ENCODE results near the gene CEP104. TPM values are rescaled to one million over a fixed set of nuclear protein-coding genes. Genes with fewer than 3 reads are reported as not detected.

CEP104 gene
- polyA plus RNA-seq, 1 donor from 2014 or later: 18.3 TPM

GRCh38 chr1:3865606-3866160, 8.7 kb upstream of the CEP104 start:
- Mint-ChIP-seq H3K27me3 (no peaks in the 10 kb centered on the region), H3K36me3 (peaks cover 6% of the 10 kb centered on the region)

DNA sequence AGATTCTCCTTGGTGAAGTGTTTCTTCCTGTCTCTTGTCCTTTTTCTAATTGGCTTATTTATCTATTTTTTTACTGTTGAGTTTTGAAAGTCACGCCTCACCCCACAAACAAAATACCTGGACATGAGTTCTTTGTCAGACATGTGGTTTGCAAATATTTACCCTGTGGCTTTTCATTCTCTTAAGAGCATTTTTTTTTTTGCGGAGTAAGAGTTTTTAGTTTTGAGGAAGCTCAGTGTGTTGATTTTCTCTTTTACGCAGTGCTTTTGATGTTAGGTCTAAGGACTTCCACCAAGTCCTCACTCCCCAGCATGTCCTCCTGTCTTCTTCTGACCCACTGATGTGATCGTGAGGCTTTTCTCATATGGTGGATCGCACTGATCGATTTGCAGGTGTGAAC, 7.9 kb upstream of the CEP104 start:
- Mint-ChIP-seq H3K9me3 (no peaks in the 10 kb centered on the region), H3K27me3 (no peaks in the 10 kb centered on the region), H3K27ac (peak overlapping the region in 1 of 3 donors; percentile 80), H3K4me1 (peaks cover 0 to 8% (median 8%) of the 10 kb centered on the region in 3 donors), H3K36me3 (peaks cover 6% of the 10 kb centered on the region), H3K4me3 (no peak overlapping the region)

More at GRCh38 chr1:3865606-3866160, 8.7 kb upstream of the CEP104 start:
- Mint-ChIP-seq H3K9me3 (no peaks in the 10 kb centered on the region), H3K4me1 (peaks cover 0 to 8% (median 8%) of the 10 kb centered on the region in 3 donors), H3K4me3 (no peak overlapping the region), H3K27ac (peak overlapping the region in 1 of 3 donors; percentile 80)

DNA sequence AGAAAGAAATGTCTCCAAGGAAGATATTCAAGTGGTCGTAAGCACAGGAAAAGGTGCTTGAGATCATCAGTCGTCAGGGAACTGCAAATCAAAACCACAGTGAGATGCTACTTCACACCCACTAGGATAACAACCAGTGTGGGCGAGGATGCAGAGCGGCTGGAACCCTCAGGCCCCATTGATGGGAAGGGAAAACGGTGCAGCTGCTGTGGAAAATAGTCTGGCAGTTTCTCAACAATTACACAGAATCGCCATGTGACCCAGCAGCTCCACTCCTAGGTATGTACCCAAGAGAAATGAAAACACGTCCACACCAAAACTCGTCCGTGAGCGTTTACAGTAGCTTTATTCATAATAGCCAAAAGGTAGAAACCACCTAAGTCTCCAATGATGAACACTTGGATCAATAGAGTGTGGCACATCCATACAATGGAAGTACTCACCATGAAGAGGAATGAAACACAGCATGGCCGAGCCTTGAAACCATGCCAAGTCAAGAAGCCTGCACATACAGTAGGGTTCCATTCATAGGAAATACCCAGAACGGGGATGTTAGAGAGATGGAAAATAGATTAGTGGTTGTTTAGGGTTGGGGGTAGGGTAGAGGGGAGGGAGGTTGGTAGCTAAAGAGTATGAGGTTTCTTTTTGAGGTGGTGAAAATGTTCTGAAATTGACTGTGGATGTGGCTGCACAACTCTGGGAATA, 6.4 kb upstream of the CEP104 start:
- H3K9me3 Mint-ChIP-seq: no peaks in the 10 kb centered on the region

DNA sequence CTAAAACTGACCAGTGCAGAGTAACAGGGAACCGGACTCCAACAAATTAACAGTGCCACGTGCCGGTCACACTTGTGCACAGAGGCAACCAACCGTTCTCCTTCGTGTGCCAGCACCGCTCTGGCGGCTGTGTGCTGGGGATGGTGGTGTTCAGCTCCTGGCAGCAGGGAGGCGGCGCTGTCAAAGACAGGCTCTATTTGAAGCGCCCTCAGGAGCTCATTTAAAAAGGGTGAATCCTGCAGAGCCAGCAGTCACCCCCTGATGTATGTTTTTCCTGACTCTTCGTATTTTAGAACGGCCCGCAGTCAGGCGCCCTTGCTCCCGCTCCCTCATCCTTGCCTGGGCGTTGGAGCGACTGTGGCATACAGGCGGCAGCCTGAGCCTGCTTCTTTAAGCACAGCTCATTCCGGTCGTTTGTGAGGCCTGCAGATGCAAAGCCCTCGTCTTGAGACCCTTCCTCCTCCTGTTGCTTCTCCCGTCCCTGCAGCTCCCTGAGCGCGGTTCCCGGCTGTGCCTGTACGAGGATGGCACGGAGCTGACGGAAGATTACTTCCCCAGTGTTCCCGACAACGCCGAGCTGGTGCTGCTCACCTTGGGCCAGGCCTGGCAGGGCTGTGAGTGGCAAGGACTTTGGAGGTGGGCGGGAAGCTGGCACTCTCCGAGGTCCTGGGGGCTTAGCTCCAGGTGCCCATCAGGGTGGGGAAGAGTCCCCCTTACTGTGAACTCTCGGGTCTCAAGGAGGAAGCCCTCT, 1.4 kb upstream of the CEP104 start:
- Mint-ChIP-seq H3K4me3 (peak overlapping the region; percentile 96 to 100 (median 98)), H3K4me1 (peaks cover 6 to 24% (median 10%) of the 10 kb centered on the region in 3 donors), H3K9me3 (no peaks in the 10 kb centered on the region), H3K27ac (peak overlapping the region in 1 of 3 donors; percentile 62), H3K27me3 (no peaks in the 10 kb centered on the region), H3K36me3 (peaks cover 8% of the 10 kb centered on the region)

More for the DNA sequence above, 6.4 kb upstream of the CEP104 start:
- H3K27me3 Mint-ChIP-seq: no peaks in the 10 kb centered on the region
- peaks cover 8% of the 10 kb centered on the region for H3K36me3 Mint-ChIP-seq
- peak overlapping the region in 1 of 4 donors; percentile 17 for H3K4me3 Mint-ChIP-seq
- H3K4me1 Mint-ChIP-seq: peaks cover 0 to 11% (median 8%) of the 10 kb centered on the region in 3 donors
- H3K27ac Mint-ChIP-seq: no peak overlapping the region

DNA sequence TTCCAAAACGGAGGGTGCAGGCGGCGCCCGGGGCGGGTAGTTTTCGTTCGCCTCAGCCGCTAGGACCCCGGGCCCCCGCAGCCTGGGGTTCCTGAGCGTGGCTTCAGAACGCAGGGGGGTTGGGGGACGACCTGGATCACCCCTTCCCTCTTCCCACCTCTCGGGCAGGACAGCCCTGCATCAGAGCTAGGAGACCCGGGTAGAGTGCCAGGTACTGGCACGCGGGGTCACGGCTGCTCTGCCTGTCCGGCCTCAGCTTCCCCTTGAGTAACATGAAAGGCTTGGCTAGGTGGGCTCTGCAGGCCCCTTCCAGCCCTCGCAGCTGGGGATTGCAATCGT, 749 bp upstream of the CEP104 start:
- H3K4me1 Mint-ChIP-seq: peaks cover 10 to 25% (median 11%) of the 10 kb centered on the region in 3 donors
- H3K27ac Mint-ChIP-seq: peak overlapping the region in 1 of 3 donors; percentile 62
- H3K9me3 Mint-ChIP-seq: no peaks in the 10 kb centered on the region

GRCh38 chr1:3852711-3853485, 4.1 kb downstream of the CEP104 start:
- peak overlapping the region in 2 of 4 donors; percentile 3 to 40 for H3K4me3 Mint-ChIP-seq
- peak overlapping the region in 1 of 3 donors; percentile 35 for H3K27ac Mint-ChIP-seq
- peaks cover 7% of the 10 kb centered on the region for H3K36me3 Mint-ChIP-seq
- H3K27me3 Mint-ChIP-seq: no peaks in the 10 kb centered on the region
- no peaks in the 10 kb centered on the region for H3K9me3 Mint-ChIP-seq
- peaks cover 8 to 17% (median 11%) of the 10 kb centered on the region in 3 donors for H3K4me1 Mint-ChIP-seq

More for the DNA sequence above, 749 bp upstream of the CEP104 start:
- Mint-ChIP-seq H3K4me3 (peak overlapping the region; percentile 96 to 100 (median 98)), H3K36me3 (peaks cover 8% of the 10 kb centered on the region), H3K27me3 (no peaks in the 10 kb centered on the region)

DNA sequence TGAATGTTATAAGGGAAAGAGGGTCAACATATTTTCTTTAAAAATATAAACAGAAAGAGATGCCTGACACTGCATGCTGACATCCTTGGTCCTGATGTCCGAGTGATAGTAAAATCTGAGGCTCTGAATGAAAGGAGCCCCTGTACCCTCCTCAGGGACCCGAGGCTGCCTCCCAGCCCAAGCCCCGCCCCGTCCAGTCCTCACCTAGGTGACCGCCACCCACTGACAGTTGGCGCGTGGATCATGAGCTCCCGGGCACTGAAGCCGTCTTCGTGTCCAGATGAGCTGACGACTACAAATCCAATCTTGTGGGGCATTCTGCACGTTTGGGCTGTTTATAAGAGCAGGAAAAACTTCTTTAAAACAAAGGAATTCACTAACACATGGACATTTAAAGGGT, 4.9 kb downstream of the CEP104 start:
- Mint-ChIP-seq H3K27me3 (no peaks in the 10 kb centered on the region), H3K9me3 (no peaks in the 10 kb centered on the region), H3K27ac (no peak overlapping the region), H3K36me3 (peaks cover 4% of the 10 kb centered on the region), H3K4me3 (no peak overlapping the region), H3K4me1 (peaks cover 6 to 14% (median 6%) of the 10 kb centered on the region in 3 donors)

DNA sequence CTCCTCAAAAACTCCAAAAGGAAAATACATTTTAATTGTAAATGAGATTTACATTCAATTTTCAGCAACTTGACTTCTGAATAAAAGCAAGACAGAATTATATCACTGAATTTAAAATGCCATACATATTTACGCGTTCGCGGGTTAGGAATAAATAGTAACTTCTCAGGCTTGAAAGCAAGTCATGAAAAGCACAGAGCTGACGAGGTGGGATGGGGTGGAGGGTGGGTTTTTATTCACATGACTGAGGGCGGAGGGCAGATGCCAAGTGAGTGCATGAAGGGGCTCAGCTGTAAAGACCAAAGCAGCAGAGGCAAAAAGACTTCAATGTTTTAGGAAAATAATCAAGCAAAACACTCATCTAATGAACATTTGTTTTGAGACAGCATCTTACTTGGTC, 5.7 kb downstream of the CEP104 start:
- Mint-ChIP-seq H3K4me1 (peaks cover 5 to 13% (median 5%) of the 10 kb centered on the region in 3 donors), H3K9me3 (no peaks in the 10 kb centered on the region), H3K27me3 (no peaks in the 10 kb centered on the region), H3K4me3 (no peak overlapping the region), H3K27ac (no peak overlapping the region), H3K36me3 (peaks cover 4% of the 10 kb centered on the region)

DNA sequence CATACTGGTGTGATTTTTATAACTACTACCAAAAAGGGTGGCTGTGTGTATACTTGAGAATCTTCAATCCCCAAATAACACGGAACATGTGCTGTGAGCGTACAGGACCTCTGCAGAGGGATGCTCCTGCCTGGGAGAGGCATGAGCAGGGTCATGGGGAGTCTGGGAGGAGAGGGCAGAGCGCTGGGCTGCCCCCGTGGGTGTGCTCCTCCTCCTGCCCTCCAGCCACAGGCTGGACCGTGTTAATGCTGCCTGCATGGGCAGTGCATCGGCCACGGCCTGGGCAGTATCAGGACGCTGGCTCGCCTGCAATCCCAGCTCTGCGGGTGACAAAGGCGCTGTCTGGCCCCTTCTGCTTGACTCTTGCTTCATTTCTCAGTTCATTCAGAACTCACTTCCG, 6.2 kb downstream of the CEP104 start:
- Mint-ChIP-seq H3K9me3 (no peaks in the 10 kb centered on the region), H3K4me3 (no peak overlapping the region), H3K27me3 (no peaks in the 10 kb centered on the region), H3K4me1 (peaks cover 3 to 10% (median 5%) of the 10 kb centered on the region in 3 donors), H3K27ac (no peak overlapping the region), H3K36me3 (peaks cover 4% of the 10 kb centered on the region)

DNA sequence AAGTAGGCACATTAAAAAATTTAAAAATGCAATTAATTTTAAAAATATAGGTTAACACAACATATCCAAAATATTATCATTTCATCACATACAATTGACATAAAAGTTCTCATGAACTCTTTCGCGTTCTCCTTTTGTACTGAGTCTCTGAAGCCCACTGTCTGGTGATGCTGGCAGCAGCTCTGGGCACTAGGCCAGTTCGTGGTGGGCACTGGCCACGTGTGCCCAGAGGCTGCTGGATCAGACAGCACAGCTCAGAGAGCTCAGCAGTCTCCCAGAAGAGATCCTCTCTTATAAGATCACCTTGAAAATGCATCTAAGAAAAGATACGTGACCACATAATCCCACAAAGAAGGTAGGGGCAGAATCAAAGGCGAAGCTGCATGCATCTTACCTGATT, 9.9 kb downstream of the CEP104 start:
- no peaks in the 10 kb centered on the region for H3K27me3 Mint-ChIP-seq
- H3K27ac Mint-ChIP-seq: no peak overlapping the region
- H3K9me3 Mint-ChIP-seq: no peaks in the 10 kb centered on the region
- peaks cover 9% of the 10 kb centered on the region for H3K36me3 Mint-ChIP-seq
- no peaks in the 10 kb centered on the region for H3K4me1 Mint-ChIP-seq
- H3K4me3 Mint-ChIP-seq: no peak overlapping the region

GRCh38 chr1:3846541-3846940, 10.5 kb downstream of the CEP104 start:
- Mint-ChIP-seq H3K27me3 (no peaks in the 10 kb centered on the region), H3K4me1 (no peaks in the 10 kb centered on the region), H3K4me3 (no peak overlapping the region), H3K36me3 (peaks cover 9% of the 10 kb centered on the region), H3K9me3 (no peaks in the 10 kb centered on the region), H3K27ac (no peak overlapping the region)

DNA sequence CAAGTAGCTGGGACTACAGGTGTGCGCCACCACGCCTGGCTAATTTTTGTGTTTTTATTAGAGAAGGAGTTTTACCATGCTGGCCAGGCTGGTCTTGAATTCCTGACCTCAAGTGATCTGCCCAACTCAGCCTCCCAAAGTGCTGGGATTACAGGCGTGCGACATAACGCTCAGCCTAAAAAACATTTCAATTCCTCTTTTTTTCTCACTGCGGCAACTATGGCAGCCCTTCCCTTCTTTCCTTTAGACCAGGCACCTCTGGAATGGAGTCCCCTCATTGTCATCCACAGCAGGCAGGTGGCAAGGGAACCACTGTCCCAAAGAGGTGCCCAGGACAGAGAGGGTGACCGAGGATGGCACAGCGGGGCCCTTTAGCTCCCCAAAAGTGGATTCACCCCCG, 14.1 kb downstream of the CEP104 start:
- no peak overlapping the region for H3K27ac Mint-ChIP-seq
- H3K4me3 Mint-ChIP-seq: peak overlapping the region in 2 of 4 donors; percentile 54 to 77
- H3K36me3 Mint-ChIP-seq: peaks cover 23% of the 10 kb centered on the region

GRCh38 chr1:3841491-3841890, 15.5 kb downstream of the CEP104 start:
- Mint-ChIP-seq H3K27ac (no peak overlapping the region), H3K27me3 (no peaks in the 10 kb centered on the region), H3K36me3 (peaks cover 29% of the 10 kb centered on the region), H3K9me3 (peaks cover 0 to 6% (median 4%) of the 10 kb centered on the region in 3 donors), H3K4me1 (peaks cover 0 to 5% (median 0%) of the 10 kb centered on the region in 3 donors), H3K4me3 (no peak overlapping the region)

More for the DNA sequence above, 14.1 kb downstream of the CEP104 start:
- Mint-ChIP-seq H3K27me3 (no peaks in the 10 kb centered on the region), H3K9me3 (peaks cover 0 to 2% (median 0%) of the 10 kb centered on the region in 3 donors), H3K4me1 (peaks cover 0 to 5% (median 0%) of the 10 kb centered on the region in 3 donors)

GRCh38 chr1:3838788-3839187, 18.2 kb downstream of the CEP104 start:
- peaks cover 27% of the 10 kb centered on the region for H3K36me3 Mint-ChIP-seq
- peaks cover 0 to 6% (median 4%) of the 10 kb centered on the region in 3 donors for H3K9me3 Mint-ChIP-seq
- peak overlapping the region in 1 of 3 donors; percentile 42 for H3K27ac Mint-ChIP-seq
- peaks cover 0 to 5% (median 0%) of the 10 kb centered on the region in 3 donors for H3K4me1 Mint-ChIP-seq
- no peak overlapping the region for H3K4me3 Mint-ChIP-seq
- no peaks in the 10 kb centered on the region for H3K27me3 Mint-ChIP-seq
